Heart left ventricle (tissue), 16 donors: ENCODE measurements around the gene FAT4. TPM values are rescaled to one million over a fixed set of nuclear protein-coding genes. Genes with fewer than 3 reads are reported as not detected.

ENCODE experiments used
- ATAC-seq, 4 donors: fragments of 200-7000 bp; cut with Tn5 transposase; one replicate each; pipeline ENCODE4 v1.9.1; 2020 to 2022; ENCODE audit warnings: moderate library complexity in 4 of 4, mild to moderate bottlenecking in 3 of 4, moderate number of reproducible peaks in 1 of 4
- DNase-seq, 5 donors: peaks; one replicate each; pipeline ENCODE4 v3.0.0-alpha.2; 2020
- H3K27ac ChIP-seq, 12 donors: fragments of 200-600 bp; sonication (generic) in 4 of 12; one replicate each; pipeline versions ENCODE4 v1.5.0 to v1.8.0; 2016 to 2022; ENCODE audit warnings: mild to moderate bottlenecking in 2 of 12
- H3K27me3 ChIP-seq, 9 donors: fragments of 200-600 bp; sonication (generic) in 2 of 9; one replicate each; pipeline versions ENCODE4 v1.5.1 to v1.8.0; 2016 to 2022; ENCODE audit warnings: mild to moderate bottlenecking in 3 of 9
- H3K36me3 ChIP-seq, 9 donors: fragments of 200-600 bp; sonication (generic) in 2 of 9; one replicate each; pipeline versions ENCODE4 v1.5.0 to v1.8.0; 2018 to 2022; ENCODE audit warnings: mild to moderate bottlenecking in 2 of 9
- H3K4me1 ChIP-seq, 12 donors: fragments of 200-600 bp; sonication (generic) in 4 of 12; one replicate each; pipeline versions ENCODE4 v1.5.0 to v1.8.0; 2016 to 2022; ENCODE audit warnings: mild to moderate bottlenecking in 3 of 12
- H3K4me3 ChIP-seq, 12 donors: fragments of 200-600 bp; sonication (generic) in 4 of 12; one replicate each; pipeline versions ENCODE4 v1.5.0 to v1.8.0; 2017 to 2022; ENCODE audit warnings: mild to moderate bottlenecking in 9 of 12, moderate library complexity in 4 of 12
- H3K9me3 ChIP-seq, 12 donors: fragments of 200-600 bp; sonication (generic) in 4 of 12; one replicate each; pipeline versions ENCODE4 v1.5.0 to v1.8.0; 2016 to 2022; ENCODE audit warnings: mild to moderate bottlenecking in 1 of 12
- POLR2A ChIP-seq, 2 donors: fragments of 450-650 bp; IDR thresholded peaks; one replicate each; pipeline ENCODE4 v1.6.1; 2017; ENCODE audit warnings: antibody characterized with exemption in 2 of 2, mild to moderate bottlenecking in 2 of 2, moderate library complexity in 2 of 2
- WGBS, 4 donors: extraction: QIAGEN DNeasy Blood & Tissue Kit in 2 of 4; methylation state at CpG; one replicate each; pipeline versions ENCODE4 v1.1.5 to v1.1.7; 2013 to 2018; 5-methylcytosine and 5-hydroxymethylcytosine counted together
- intact Hi-C, 10 donors: fragments of 100-400 bp; cut with DNase I; formaldehyde crosslinking; loops; one replicate each; pipeline versions ENCODE4 v1.11.1 to v1.14.2; 2022
- long read RNA-seq, 3 donors: library from polyadenylated mRNA; unstranded; transcript quantifications; one replicate each; pipeline ENCODE4 v2.0.0, GENCODE V29; 2020 to 2021
- polyA plus RNA-seq, 2 donors: library from polyadenylated mRNA; stranded (reverse); fragments of 200-250 nt; gene quantifications; one replicate each; pipeline ENCODE4 v1.2.3, GENCODE V29; 2013
- total RNA-seq, 9 donors: library from RNA; depleted of rRNA in 2 of 9; stranded (reverse); fragments of >200 nt in 2 of 9; fragmentation: NEBNext Ultra II Directional in 3 of 9; extraction: Animal tissue kit (Norgen Biotek cat#: 25700) in 3 of 9; gene quantifications; one replicate each; pipeline versions ENCODE4 v1.1.0 to v1.2.4, GENCODE V29; 2016 to 2023
- TF ChIP-seq, protein P1 (sequence below), 12 donors: fragments of 200-600 bp; sonication (generic) in 4 of 12; IDR thresholded peaks; one replicate each; pipeline versions ENCODE4 v1.5.0 to v1.8.0; 2018 to 2022; ENCODE audit warnings: antibody characterized with exemption in 12 of 12, mild to moderate bottlenecking in 5 of 12
- donor health status: ischemic (EF 13 %, LVEDD 7.1; RV severe dilation, severe dysfunction).
- donor health status: healthy with polysubstance abuse.
- donor health status: DM: no; HTN: yes; CAD: no.
- donor health status: DM: no; HTN: no; CAD: no.
- donor health status: ischemic (EF 25% LVEDD 6.9; RV normal size, moderate dysfunction).
- donor health status: ischemic (EF 25% LVEDD 5.7; RV mildly dilated, moderate dysfunction).
- donor health status: healthy.
- donor health status: DM: yes; HTN: yes; CAD: no.
- donor health status: ischemic (EF 35%, LVEDD 5.7; RV mildly dilated, moderate dysfunction).
- donor health status: nonischemic (EF 11% LVEDD 7.7; RV severe dilation, severe dysfunction).
- donor health status: DM: yes; HTN: yes; CAD: no.
- donor health status: PGD.
- donor health status: ischemic (EF 29% LVEDD 5.4; RV normal size, mild dysfunction).
- donor health status: nonischemic (EF 23%, LVEDD 6.1; RV moderate dilation, normal function).

FAT4 gene, protein sequence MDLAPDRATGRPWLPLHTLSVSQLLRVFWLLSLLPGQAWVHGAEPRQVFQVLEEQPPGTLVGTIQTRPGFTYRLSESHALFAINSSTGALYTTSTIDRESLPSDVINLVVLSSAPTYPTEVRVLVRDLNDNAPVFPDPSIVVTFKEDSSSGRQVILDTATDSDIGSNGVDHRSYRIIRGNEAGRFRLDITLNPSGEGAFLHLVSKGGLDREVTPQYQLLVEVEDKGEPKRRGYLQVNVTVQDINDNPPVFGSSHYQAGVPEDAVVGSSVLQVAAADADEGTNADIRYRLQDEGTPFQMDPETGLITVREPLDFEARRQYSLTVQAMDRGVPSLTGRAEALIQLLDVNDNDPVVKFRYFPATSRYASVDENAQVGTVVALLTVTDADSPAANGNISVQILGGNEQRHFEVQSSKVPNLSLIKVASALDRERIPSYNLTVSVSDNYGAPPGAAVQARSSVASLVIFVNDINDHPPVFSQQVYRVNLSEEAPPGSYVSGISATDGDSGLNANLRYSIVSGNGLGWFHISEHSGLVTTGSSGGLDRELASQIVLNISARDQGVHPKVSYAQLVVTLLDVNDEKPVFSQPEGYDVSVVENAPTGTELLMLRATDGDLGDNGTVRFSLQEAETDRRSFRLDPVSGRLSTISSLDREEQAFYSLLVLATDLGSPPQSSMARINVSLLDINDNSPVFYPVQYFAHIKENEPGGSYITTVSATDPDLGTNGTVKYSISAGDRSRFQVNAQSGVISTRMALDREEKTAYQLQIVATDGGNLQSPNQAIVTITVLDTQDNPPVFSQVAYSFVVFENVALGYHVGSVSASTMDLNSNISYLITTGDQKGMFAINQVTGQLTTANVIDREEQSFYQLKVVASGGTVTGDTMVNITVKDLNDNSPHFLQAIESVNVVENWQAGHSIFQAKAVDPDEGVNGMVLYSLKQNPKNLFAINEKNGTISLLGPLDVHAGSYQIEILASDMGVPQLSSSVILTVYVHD (N-terminal part only)
- total RNA-seq: 10 to 100 TPM in 6 of 9 donors, 1 to 10 TPM in 3; 5.3 to 16.3 (median 11.8) TPM
- 1 to 10 TPM; 1.3 to 4.1 TPM for polyA plus RNA-seq
- long read RNA-seq, donor 1, partial matches to known transcripts: 0 of 2 reads
- long read RNA-seq, donor 1, other reads (novel, unspliced or antisense): 2 of 2 reads
- long read RNA-seq, donor 2, partial matches to known transcripts: 0 of 3 reads
- long read RNA-seq, donor 2, other reads (novel, unspliced or antisense): 3 of 3 reads
- long read RNA-seq, donor 3, partial matches to known transcripts: 2 of 3 reads
- long read RNA-seq, donor 3, other reads (novel, unspliced or antisense): 1 of 3 reads

DNA sequence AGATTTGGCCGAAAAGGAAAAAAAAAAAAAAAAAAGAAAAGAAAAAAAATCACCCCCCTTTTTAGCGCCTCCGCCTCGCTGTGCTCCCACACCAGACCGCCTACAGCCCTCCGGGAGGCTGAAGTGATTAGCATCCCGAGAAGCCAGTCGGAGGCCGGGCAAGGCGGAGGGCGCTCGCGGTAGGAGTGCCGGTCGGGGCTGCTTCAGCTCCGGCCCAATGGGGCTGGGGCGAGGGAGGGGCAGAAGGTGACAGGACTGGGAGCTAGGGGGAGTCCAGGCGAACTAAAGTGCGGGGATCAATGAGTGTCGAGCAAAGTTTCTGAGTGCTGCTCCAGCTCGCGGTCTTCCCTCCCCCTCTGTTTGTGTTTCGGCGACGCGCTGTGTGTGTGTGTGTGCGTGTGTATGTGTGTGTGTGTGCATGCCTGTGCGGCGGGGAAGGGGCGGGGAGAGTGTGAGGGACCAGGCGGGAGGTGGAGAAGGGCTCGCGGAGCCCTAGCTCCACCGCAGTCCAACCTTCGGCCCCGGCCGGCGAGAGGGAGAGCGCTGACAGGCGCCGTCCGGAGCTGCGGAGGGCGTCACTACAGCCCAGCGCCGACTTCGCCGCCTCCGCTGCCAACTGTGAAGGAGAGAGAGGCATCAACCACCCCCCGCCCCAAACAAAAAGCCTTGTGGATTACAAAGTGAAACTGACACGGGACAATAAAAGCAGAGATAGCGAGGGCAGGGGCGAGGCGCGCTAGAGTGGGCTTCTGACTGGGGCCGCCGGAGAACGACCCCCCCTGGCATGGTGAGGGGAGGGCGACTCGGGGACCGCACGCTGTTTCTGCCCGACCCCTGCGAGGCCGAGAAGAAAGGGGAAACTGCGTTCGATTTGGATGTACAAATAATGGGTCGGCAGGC is at the start of gene FAT4:
Gene FAT4, plus strand, starts transcription at position 280 of the 900 bp plus-strand sequence. CDS start 1,457 bp downstream, outside the sequence.
- peaks cover 0 to 35% (median 0%) of the 10 kb centered on the region in 9 donors for H3K27me3 ChIP-seq
- H3K27ac ChIP-seq: peak within 1 kb of the TSS; percentile 87 to 96 (median 92)
- H3K9me3 ChIP-seq: peaks cover 0 to 7% (median 0%) of the 10 kb centered on the region in 12 donors
- H3K36me3 ChIP-seq: peaks cover 0 to 8% (median 0%) of the 10 kb centered on the region in 9 donors
- WGBS, 4 donors: 0 to 1% (median 1%) methylated on average over 37 to 68 of the region's 68 CpGs
- H3K4me1 ChIP-seq: peaks cover 0 to 38% (median 28%) of the 10 kb centered on the region in 12 donors
- DNase-seq (peak; percentile 96 to 98 (median 98)), ATAC-seq (peak; percentile 93 to 97 (median 96))
- intact Hi-C loops: loop anchor here (1.0 to 10.0 kb wide), 17 partner anchors 77 to 1290 kb away; no protein-coding TSS in a partner anchor
- TF ChIP-seq, protein P1, sequence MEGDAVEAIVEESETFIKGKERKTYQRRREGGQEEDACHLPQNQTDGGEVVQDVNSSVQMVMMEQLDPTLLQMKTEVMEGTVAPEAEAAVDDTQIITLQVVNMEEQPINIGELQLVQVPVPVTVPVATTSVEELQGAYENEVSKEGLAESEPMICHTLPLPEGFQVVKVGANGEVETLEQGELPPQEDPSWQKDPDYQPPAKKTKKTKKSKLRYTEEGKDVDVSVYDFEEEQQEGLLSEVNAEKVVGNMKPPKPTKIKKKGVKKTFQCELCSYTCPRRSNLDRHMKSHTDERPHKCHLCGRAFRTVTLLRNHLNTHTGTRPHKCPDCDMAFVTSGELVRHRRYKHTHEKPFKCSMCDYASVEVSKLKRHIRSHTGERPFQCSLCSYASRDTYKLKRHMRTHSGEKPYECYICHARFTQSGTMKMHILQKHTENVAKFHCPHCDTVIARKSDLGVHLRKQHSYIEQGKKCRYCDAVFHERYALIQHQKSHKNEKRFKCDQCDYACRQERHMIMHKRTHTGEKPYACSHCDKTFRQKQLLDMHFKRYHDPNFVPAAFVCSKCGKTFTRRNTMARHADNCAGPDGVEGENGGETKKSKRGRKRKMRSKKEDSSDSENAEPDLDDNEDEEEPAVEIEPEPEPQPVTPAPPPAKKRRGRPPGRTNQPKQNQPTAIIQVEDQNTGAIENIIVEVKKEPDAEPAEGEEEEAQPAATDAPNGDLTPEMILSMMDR (IDR thresholded peaks at IDR 0.05): peak in 10 of 12 donors; percentile 14 to 57 (median 26)
- TF ChIP-seq POLR2A (IDR thresholded peaks at IDR 0.05): peak; percentile 40 to 89
- H3K4me3 ChIP-seq: peak within 1 kb of the TSS; percentile 67 to 97 (median 82)

DNA sequence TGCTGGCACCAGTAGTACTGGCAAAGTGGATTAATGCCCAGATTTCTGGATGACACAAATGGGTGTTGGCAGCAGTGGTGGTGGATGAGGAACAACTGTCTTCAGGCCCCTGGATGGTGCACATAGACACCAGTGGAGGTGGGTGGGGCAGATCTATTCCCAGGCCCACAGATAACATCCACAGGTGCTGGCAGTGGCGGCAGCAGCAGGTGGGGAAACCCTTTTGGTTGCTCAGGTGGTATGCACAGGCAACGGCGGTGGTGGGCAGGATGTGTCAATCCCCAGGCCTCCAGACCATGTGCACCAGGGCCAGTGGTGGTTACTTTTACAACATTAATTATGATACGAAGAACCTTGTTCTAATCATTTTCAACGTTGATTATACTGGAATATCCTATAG is 48.9 kb upstream of the FAT4 start:
- Histone ChIP-seq H3K27ac (no peak overlapping the region), H3K27me3 (no peaks in the 10 kb centered on the region), H3K4me1 (no peaks in the 10 kb centered on the region), H3K4me3 (no peak overlapping the region), H3K36me3 (no peaks in the 10 kb centered on the region), H3K9me3 (no peaks in the 10 kb centered on the region)
- intact Hi-C loops: no loop called here
- no peak for DNase-seq
- ATAC-seq: no peak
- no peak for TF ChIP-seq POLR2A (IDR thresholded peaks at IDR 0.05)
- TF ChIP-seq, protein P1 (IDR thresholded peaks at IDR 0.05): no peak
- WGBS, 4 donors: 92 to 94% (median 92%) methylated on average over 5 of the region's 5 CpGs

DNA sequence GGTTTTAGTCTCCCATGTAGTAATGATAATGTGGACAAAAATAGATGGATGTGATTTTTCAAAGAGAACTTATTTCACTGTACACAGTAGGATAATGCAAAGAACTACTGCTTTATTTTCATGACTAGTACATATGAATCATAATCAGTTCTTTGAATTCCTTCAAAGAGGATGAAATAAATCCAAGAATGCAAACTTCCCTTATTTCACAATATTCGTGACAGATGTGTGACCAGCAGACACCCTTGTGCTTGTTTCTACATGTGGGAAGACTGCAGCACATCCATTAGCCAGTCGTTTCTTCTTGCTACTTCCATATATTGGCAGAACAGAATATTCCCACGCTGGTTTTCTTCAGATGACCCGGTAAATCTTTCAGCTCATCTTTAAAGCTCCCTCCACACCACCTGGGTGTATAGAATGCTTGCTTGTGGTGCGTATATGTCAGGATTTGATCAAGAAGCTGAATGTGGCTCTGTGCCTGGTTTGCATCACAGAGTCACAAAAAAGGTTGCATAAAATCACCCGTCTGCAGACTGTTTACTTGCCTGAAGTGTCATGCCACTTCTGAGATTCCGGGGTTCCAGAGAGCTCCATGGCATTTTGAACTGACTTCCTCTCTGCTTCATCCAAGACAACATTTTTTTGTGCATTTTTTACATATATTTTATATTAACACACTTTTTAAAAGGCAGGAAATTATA is 47.7 kb upstream of the FAT4 start:
- H3K27ac ChIP-seq: no peak overlapping the region
- no peaks in the 10 kb centered on the region for H3K4me1 ChIP-seq
- no peak overlapping the region for H3K4me3 ChIP-seq
- H3K27me3 ChIP-seq: no peaks in the 10 kb centered on the region
- intact Hi-C loops: no loop called here
- ATAC-seq: no peak
- DNase-seq: no peak
- TF ChIP-seq, protein P1 (IDR thresholded peaks at IDR 0.05): no peak
- no peak for TF ChIP-seq POLR2A (IDR thresholded peaks at IDR 0.05)
- no peaks in the 10 kb centered on the region for H3K9me3 ChIP-seq
- WGBS, 4 donors: 55 to 67% (median 60%) methylated on average over 7 of the region's 7 CpGs
- no peaks in the 10 kb centered on the region for H3K36me3 ChIP-seq
